Measurements from ENCODE around the gene MBP. TPM values are rescaled to one million over a fixed set of nuclear protein-coding genes. Genes with fewer than 3 reads are reported as not detected.

Gene MBP
- total and polyA plus RNA-seq, 2 donors from 2014 or later: 15.1 to 61.2 TPM

GRCh38 chr18:77014538-77014937 is 118.0 kb downstream of the MBP start:
- H3K4me1 ChIP-seq (ENCODE audit: control insufficient read depth in 2 of 3, insufficient read depth in 2 of 3, low read depth in 1 of 3, low read length in 3 of 3): peaks cover 0 to 3% (median 0%) of the 10 kb centered on the region in 3 donors
- no peaks in the 10 kb centered on the region for H3K9me3 ChIP-seq (ENCODE audit: control insufficient read depth in 2 of 3, insufficient read depth in 1 of 3, low read length in 3 of 3)
- TF ChIP-seq CTCF (IDR thresholded peaks at IDR 0.05; ENCODE audit: borderline replicate concordance, extremely low read depth, insufficient read depth): no peak
- H3K9ac ChIP-seq (ENCODE audit: low read length in 3 of 3): no peak overlapping the region
- H3K27ac ChIP-seq (ENCODE audit: low read depth in 2 of 2, low read length in 2 of 2): no peak overlapping the region
- H3K4me3 ChIP-seq (ENCODE audit: low read length in 3 of 3): no peak overlapping the region
- intact Hi-C loops (cut with DNase I): no loop called here
- no peaks in the 10 kb centered on the region for H3K27me3 ChIP-seq (ENCODE audit: control insufficient read depth, insufficient read depth, low read length)
- peaks cover 0 to 12% (median 12%) of the 10 kb centered on the region in 3 donors for H3K36me3 ChIP-seq (ENCODE audit: control insufficient read depth in 2 of 3, insufficient read depth in 3 of 3, low read length in 3 of 3)
- no peak for FAIRE-seq
- DNase-seq: peak in 1 of 5 donors; percentile 64

GRCh38 chr18:77013811-77014521 is 118.6 kb downstream of the MBP start:
- peaks cover 0 to 3% (median 0%) of the 10 kb centered on the region in 3 donors for H3K4me1 ChIP-seq (ENCODE audit: control insufficient read depth in 2 of 3, insufficient read depth in 2 of 3, low read depth in 1 of 3, low read length in 3 of 3)
- H3K9me3 ChIP-seq (ENCODE audit: control insufficient read depth in 2 of 3, insufficient read depth in 1 of 3, low read length in 3 of 3): no peaks in the 10 kb centered on the region
- TF ChIP-seq CTCF (IDR thresholded peaks at IDR 0.05; ENCODE audit: borderline replicate concordance, extremely low read depth, insufficient read depth): no peak
- no peak overlapping the region for H3K4me3 ChIP-seq (ENCODE audit: low read length in 3 of 3)
- FAIRE-seq (no peak), DNase-seq (peak in 2 of 5 donors; percentile 16 to 47)
- no peaks in the 10 kb centered on the region for H3K27me3 ChIP-seq (ENCODE audit: control insufficient read depth, insufficient read depth, low read length)
- no peak overlapping the region for H3K9ac ChIP-seq (ENCODE audit: low read length in 3 of 3)
- intact Hi-C loops (cut with DNase I): no loop called here
- H3K27ac ChIP-seq (ENCODE audit: low read depth in 2 of 2, low read length in 2 of 2): no peak overlapping the region
- peaks cover 0 to 12% (median 10%) of the 10 kb centered on the region in 3 donors for H3K36me3 ChIP-seq (ENCODE audit: control insufficient read depth in 2 of 3, insufficient read depth in 3 of 3, low read length in 3 of 3)

- DNase-seq: peak in 1 of 5 donors; percentile 4
- no peak overlapping the region for H3K4me3 ChIP-seq (ENCODE audit: low read length in 3 of 3)
- H3K9ac ChIP-seq (ENCODE audit: low read length in 3 of 3): no peak overlapping the region
- intact Hi-C loops (cut with DNase I): no loop called here
- H3K9me3 ChIP-seq (ENCODE audit: control insufficient read depth in 2 of 3, insufficient read depth in 1 of 3, low read length in 3 of 3): no peaks in the 10 kb centered on the region
- no peaks in the 10 kb centered on the region for H3K27me3 ChIP-seq (ENCODE audit: control insufficient read depth, insufficient read depth, low read length)
- no peak for TF ChIP-seq CTCF (IDR thresholded peaks at IDR 0.05; ENCODE audit: borderline replicate concordance, extremely low read depth, insufficient read depth)
- H3K4me1 ChIP-seq (ENCODE audit: control insufficient read depth in 2 of 3, insufficient read depth in 2 of 3, low read depth in 1 of 3, low read length in 3 of 3): peaks cover 0 to 3% (median 0%) of the 10 kb centered on the region in 3 donors
- peaks cover 0 to 12% (median 10%) of the 10 kb centered on the region in 3 donors for H3K36me3 ChIP-seq (ENCODE audit: control insufficient read depth in 2 of 3, insufficient read depth in 3 of 3, low read length in 3 of 3)
- no peak overlapping the region for H3K27ac ChIP-seq (ENCODE audit: low read depth in 2 of 2, low read length in 2 of 2)
- no peak for FAIRE-seq
Observed at GRCh38 chr18:77012806-77013541, 119.6 kb downstream of the MBP start.
